GM18858 (cell line): ENCODE measurements around the gene ACOT11.
"Not testable (repeated sequence)": the region's sequence is repeated elsewhere in the genome, so short reads cannot be mapped to it uniquely, and the experiment has no call there.

Experiments used
- ATAC-seq: cut with Tn5 transposase; IDR thresholded peaks from one replicate; pipeline ENCODE4 v1.9.1; 2021; ENCODE audit not compliant: unreplicated experiment

Gene ACOT11

GRCh38 chr1:54536656-54537055 lies 11.4 kb upstream of the ACOT11 start:
- not testable (repeated sequence) for ATAC-seq

- no peak for ATAC-seq
These were observed 10.4 kb upstream of the ACOT11 start for GRCh38 chr1:54537611-54538010.

GRCh38 chr1:54538538-54538937 lies 9.5 kb upstream of the ACOT11 start:
- ATAC-seq, result no peak

- ATAC-seq, result no peak
These were observed 7.3 kb upstream of the ACOT11 start for GRCh38 chr1:54540582-54541295.

GRCh38 chr1:54542120-54542961 lies 5.7 kb upstream of the ACOT11 start:
- ATAC-seq, result no peak

- no peak for ATAC-seq
These were observed 5.0 kb upstream of the ACOT11 start for GRCh38 chr1:54542962-54543539.

- ATAC-seq, result no peak
These were observed 4.1 kb upstream of the ACOT11 start for GRCh38 chr1:54543729-54544496.

- no peak for ATAC-seq
These were observed 2.0 kb upstream of the ACOT11 start for GRCh38 chr1:54545916-54546635.

- ATAC-seq, result no peak
These were observed 1.2 kb upstream of the ACOT11 start for GRCh38 chr1:54546651-54547401.

- no peak for ATAC-seq
These were observed 489 bp downstream of the ACOT11 start for GRCh38 chr1:54548389-54549044.

GRCh38 chr1:54549181-54549924 lies 1.3 kb downstream of the ACOT11 start:
- no peak for ATAC-seq

- ATAC-seq, result no peak
These were observed 3.9 kb downstream of the ACOT11 start for GRCh38 chr1:54551891-54552290.

GRCh38 chr1:54553602-54554313 lies 5.7 kb downstream of the ACOT11 start:
- no peak for ATAC-seq

GRCh38 chr1:54556110-54556509 lies 8.1 kb downstream of the ACOT11 start:
- ATAC-seq, result no peak

GRCh38 chr1:54557671-54558355 lies 9.8 kb downstream of the ACOT11 start:
- no peak for ATAC-seq

- ATAC-seq, result no peak
These were observed 10.5 kb downstream of the ACOT11 start for GRCh38 chr1:54558434-54559030.

GRCh38 chr1:54559111-54559548 lies 11.1 kb downstream of the ACOT11 start:
- ATAC-seq, result no peak
